Heart left ventricle (tissue), 16 donors: Measurements from ENCODE around the gene SCPEP1. TPM values are rescaled to one million over a fixed set of nuclear protein-coding genes. Genes with fewer than 3 reads are reported as not detected.

ENCODE experiments used
- ATAC-seq, 4 donors: fragments of 200-7000 bp; cut with Tn5 transposase; one replicate each; pipeline ENCODE4 v1.9.1; 2020 to 2022; ENCODE audit warnings: moderate library complexity in 4 of 4, mild to moderate bottlenecking in 3 of 4, moderate number of reproducible peaks in 1 of 4
- DNase-seq, 5 donors: peaks; one replicate each; pipeline ENCODE4 v3.0.0-alpha.2; 2020
- H3K27ac ChIP-seq, 12 donors: fragments of 200-600 bp; sonication (generic) in 4 of 12; one replicate each; pipeline versions ENCODE4 v1.5.0 to v1.8.0; 2016 to 2022; ENCODE audit warnings: mild to moderate bottlenecking in 2 of 12
- H3K27me3 ChIP-seq, 9 donors: fragments of 200-600 bp; sonication (generic) in 2 of 9; one replicate each; pipeline versions ENCODE4 v1.5.1 to v1.8.0; 2016 to 2022; ENCODE audit warnings: mild to moderate bottlenecking in 3 of 9
- H3K36me3 ChIP-seq, 9 donors: fragments of 200-600 bp; sonication (generic) in 2 of 9; one replicate each; pipeline versions ENCODE4 v1.5.0 to v1.8.0; 2018 to 2022; ENCODE audit warnings: mild to moderate bottlenecking in 2 of 9
- H3K4me1 ChIP-seq, 12 donors: fragments of 200-600 bp; sonication (generic) in 4 of 12; one replicate each; pipeline versions ENCODE4 v1.5.0 to v1.8.0; 2016 to 2022; ENCODE audit warnings: mild to moderate bottlenecking in 3 of 12
- H3K4me3 ChIP-seq, 12 donors: fragments of 200-600 bp; sonication (generic) in 4 of 12; one replicate each; pipeline versions ENCODE4 v1.5.0 to v1.8.0; 2017 to 2022; ENCODE audit warnings: mild to moderate bottlenecking in 9 of 12, moderate library complexity in 4 of 12
- H3K9me3 ChIP-seq, 12 donors: fragments of 200-600 bp; sonication (generic) in 4 of 12; one replicate each; pipeline versions ENCODE4 v1.5.0 to v1.8.0; 2016 to 2022; ENCODE audit warnings: mild to moderate bottlenecking in 1 of 12
- CTCF ChIP-seq, 12 donors: fragments of 200-600 bp; sonication (generic) in 4 of 12; IDR thresholded peaks; one replicate each; pipeline versions ENCODE4 v1.5.0 to v1.8.0; 2018 to 2022; ENCODE audit warnings: antibody characterized with exemption in 12 of 12, mild to moderate bottlenecking in 5 of 12
- POLR2A ChIP-seq, 2 donors: fragments of 450-650 bp; IDR thresholded peaks; one replicate each; pipeline ENCODE4 v1.6.1; 2017; ENCODE audit warnings: antibody characterized with exemption in 2 of 2, mild to moderate bottlenecking in 2 of 2, moderate library complexity in 2 of 2
- WGBS, 4 donors: extraction: QIAGEN DNeasy Blood & Tissue Kit in 2 of 4; methylation state at CpG; one replicate each; pipeline versions ENCODE4 v1.1.5 to v1.1.7; 2013 to 2018; 5-methylcytosine and 5-hydroxymethylcytosine counted together
- intact Hi-C, 10 donors: fragments of 100-400 bp; cut with DNase I; formaldehyde crosslinking; loops; one replicate each; pipeline versions ENCODE4 v1.11.1 to v1.14.2; 2022
- polyA plus RNA-seq, 2 donors: library from polyadenylated mRNA; stranded (reverse); fragments of 200-250 nt; gene quantifications; one replicate each; pipeline ENCODE4 v1.2.3, GENCODE V29; 2013
- total RNA-seq, 9 donors: library from RNA; depleted of rRNA in 2 of 9; stranded (reverse); fragments of >200 nt in 2 of 9; fragmentation: NEBNext Ultra II Directional in 3 of 9; extraction: Animal tissue kit (Norgen Biotek cat#: 25700) in 3 of 9; gene quantifications; one replicate each; pipeline versions ENCODE4 v1.1.0 to v1.2.4, GENCODE V29; 2016 to 2023
- donor health status: ischemic (EF 13 %, LVEDD 7.1; RV severe dilation, severe dysfunction).
- donor health status: healthy with polysubstance abuse.
- donor health status: DM: no; HTN: yes; CAD: no.
- donor health status: DM: no; HTN: no; CAD: no.
- donor health status: ischemic (EF 25% LVEDD 6.9; RV normal size, moderate dysfunction).
- donor health status: ischemic (EF 25% LVEDD 5.7; RV mildly dilated, moderate dysfunction).
- donor health status: healthy.
- donor health status: DM: yes; HTN: yes; CAD: no.
- donor health status: ischemic (EF 35%, LVEDD 5.7; RV mildly dilated, moderate dysfunction).
- donor health status: nonischemic (EF 11% LVEDD 7.7; RV severe dilation, severe dysfunction).
- donor health status: DM: yes; HTN: yes; CAD: no.
- donor health status: PGD.
- donor health status: ischemic (EF 29% LVEDD 5.4; RV normal size, mild dysfunction).
- donor health status: nonischemic (EF 23%, LVEDD 6.1; RV moderate dilation, normal function).

SCPEP1 gene
- total and polyA plus RNA-seq, 11 donors = 31.9 to 162 (median 58.0) TPM

- Histone ChIP-seq H3K4me3 (no peak overlapping the region), H3K9me3 (no peaks in the 10 kb centered on the region), H3K27ac (no peak overlapping the region), H3K36me3 (peaks cover 0 to 91% (median 71%) of the 10 kb centered on the region in 9 donors), H3K4me1 (peaks cover 0 to 10% (median 0%) of the 10 kb centered on the region in 12 donors), H3K27me3 (no peaks in the 10 kb centered on the region)
- DNase-seq (no peak), ATAC-seq (peak in 1 of 4 donors; percentile 11)
- WGBS, 4 donors = 90 to 94% (median 91%) methylated on average over 5 of the region's 5 CpGs
- intact Hi-C loops = loop anchor here in 5 of 10 donors (5.0 to 10.0 kb wide), 3 partner anchors 74 to 112 kb away; partner anchors contain the start of gene AKAP1 (in 1 of the 5)
- TF ChIP-seq CTCF (IDR thresholded peaks at IDR 0.05) (no peak), POLR2A (IDR thresholded peaks at IDR 0.05) (no peak)
Measured at GRCh38 chr17:57002904-57003303, 25.0 kb downstream of the SCPEP1 start.

- DNase-seq = no peak
- Histone ChIP-seq H3K27ac (no peak overlapping the region), H3K27me3 (no peaks in the 10 kb centered on the region), H3K4me3 (no peak overlapping the region), H3K36me3 (peaks cover 0 to 72% (median 65%) of the 10 kb centered on the region in 9 donors), H3K4me1 (peaks cover 0 to 10% (median 0%) of the 10 kb centered on the region in 12 donors), H3K9me3 (no peaks in the 10 kb centered on the region)
- peak; percentile 22 to 57 (median 38) for ATAC-seq
- WGBS, 4 donors = 63 to 70% (median 66%) methylated on average over 7 to 8 of the region's 8 CpGs
- intact Hi-C loops = loop anchor here in 7 of 10 donors (5.0 to 10.0 kb wide), 7 partner anchors 52 to 110 kb away; partner anchors contain the start of gene AKAP1 (in 2 of the 7)
- TF ChIP-seq CTCF (IDR thresholded peaks at IDR 0.05) (peak in 9 of 12 donors; percentile 8 to 50 (median 36)), POLR2A (IDR thresholded peaks at IDR 0.05) (no peak)
Measured at GRCh38 chr17:57004944-57005579, 27.1 kb downstream of the SCPEP1 start.

- ATAC-seq (no peak), DNase-seq (no peak)
- 96 to 97% (median 96%) methylated on average over 2 of the region's 2 CpGs for WGBS, 4 donors
- Histone ChIP-seq H3K9me3 (no peaks in the 10 kb centered on the region), H3K4me1 (peaks cover 0 to 11% (median 0%) of the 10 kb centered on the region in 12 donors), H3K27me3 (no peaks in the 10 kb centered on the region), H3K36me3 (peaks cover 0 to 64% (median 56%) of the 10 kb centered on the region in 9 donors), H3K27ac (no peak overlapping the region), H3K4me3 (no peak overlapping the region)
- intact Hi-C loops = loop anchor here in 7 of 10 donors (5.0 to 10.0 kb wide), 6 partner anchors 51 to 109 kb away; partner anchors contain the start of gene AKAP1 (in 2 of the 7)
- no peak for TF ChIP-seq CTCF (IDR thresholded peaks at IDR 0.05)
- no peak for TF ChIP-seq POLR2A (IDR thresholded peaks at IDR 0.05)
Measured at GRCh38 chr17:57006040-57006439, 28.1 kb downstream of the SCPEP1 start.

- Histone ChIP-seq H3K4me1 (peaks cover 0 to 11% (median 0%) of the 10 kb centered on the region in 12 donors), H3K4me3 (no peak overlapping the region), H3K36me3 (peaks cover 0 to 34% (median 27%) of the 10 kb centered on the region in 9 donors), H3K27ac (no peak overlapping the region), H3K9me3 (no peaks in the 10 kb centered on the region), H3K27me3 (no peaks in the 10 kb centered on the region)
- DNase-seq (no peak), ATAC-seq (no peak)
- intact Hi-C loops = loop anchor here in 7 of 10 donors (5.0 to 10.0 kb wide), 6 partner anchors 48 to 106 kb away; partner anchors contain the start of gene AKAP1 (in 2 of the 7)
- WGBS, 4 donors = 77 to 84% (median 80%) methylated on average over 2 of the region's 2 CpGs
- TF ChIP-seq POLR2A (IDR thresholded peaks at IDR 0.05) = no peak
- no peak for TF ChIP-seq CTCF (IDR thresholded peaks at IDR 0.05)
Measured at GRCh38 chr17:57008958-57009357, 31.0 kb downstream of the SCPEP1 start.
